Sigmoid colon (tissue), 4 donors: ENCODE results near the gene PRKAR2A.

Experiments used
- CTCF ChIP-seq, 4 experiments: fragments of 450-650 bp in 3 of 4; fragments of 200-600 bp in 1 of 4; IDR thresholded peaks; one replicate each; pipeline ENCODE4 v1.5.1; 2016 to 2019; ENCODE audit warnings: antibody characterized with exemption in 4 of 4, mild to moderate bottlenecking in 3 of 4, moderate library complexity in 2 of 4
- POLR2A ChIP-seq, 2 donors: fragments of 450-650 bp; IDR thresholded peaks; one replicate each; pipeline ENCODE4 v1.6.1; 2016; ENCODE audit warnings: antibody characterized with exemption in 2 of 2, mild to moderate bottlenecking in 2 of 2, moderate library complexity in 2 of 2
- POLR2AphosphoS5 ChIP-seq, 4 donors: sonication (generic); formaldehyde crosslinking; IDR thresholded peaks; one replicate each; pipeline ENCODE4 v1.6.1; 2017; ENCODE audit warnings: antibody characterized with exemption in 4 of 4

- TF ChIP-seq CTCF (IDR thresholded peaks at IDR 0.05) = no peak
- no peak for TF ChIP-seq POLR2AphosphoS5 (IDR thresholded peaks at IDR 0.05)
- no peak for TF ChIP-seq POLR2A (IDR thresholded peaks at IDR 0.05)
Observed at GRCh38 chr3:48776854-48777253, 70.8 kb downstream of the PRKAR2A start.
